HCT116 (cell line): ENCODE data around the gene EMILIN2. TPM values are rescaled to one million over a fixed set of nuclear protein-coding genes. Genes with fewer than 3 reads are reported as not detected.

Source experiments
- ATAC-seq: fragments of 200-7000 bp; cut with Tn5 transposase; 2 replicates; pipeline ENCODE4 v1.9.1; 2020; ENCODE audit warnings: mild to moderate bottlenecking, moderate library complexity
- BruUV-seq: library from RNA; stranded (reverse); fragments of 400-500 nt; replicated peaks from 2 replicates; lab custom pipeline; 2021; lab: Mats Ljungman, UMichigan
- CTCF ChIA-PET: fragments of 300-600 bp; sonication (Branson Sonifier 250); formaldehyde crosslinking; loops from one replicate; lab custom pipeline; 2021; ENCODE audit warnings: antibody characterized with exemption; lab: Charles Lee
- POLR2A ChIA-PET: fragments of 300-600, 350-600 bp; sonication (Branson Sonifier 250); formaldehyde crosslinking; loops from one replicate; lab custom pipeline; 2021; ENCODE audit warnings: antibody characterized with exemption; lab: Charles Lee
- RAD21 ChIA-PET, 2 experiments: fragments of 300-600 bp; sonication (Branson Sonifier 250); formaldehyde crosslinking; loops; one replicate each; lab custom pipeline; 2023; ENCODE audit warnings: low total read pairs in 2 of 2; ENCODE audit not compliant: uncharacterized antibody in 2 of 2, unreplicated experiment in 2 of 2, low non-redundant PET in 1 of 2; lab: Charles Lee
- DNase-seq: peaks from one replicate; pipeline ENCODE4 v3.0.0-alpha.2; 2010; ENCODE audit warnings: low read depth, low spot score
- H2AFZ ChIP-seq: fragments of 200-600 bp; shearing (Covaris generic), sonication (generic); 2 replicates; pipeline ENCODE4 v1.6.1; 2017; ENCODE audit warnings: low read depth, mixed run types, mixed read lengths, antibody characterized with exemption, low read length; ENCODE audit not compliant: poor library complexity, severe bottlenecking
- H3K27ac ChIP-seq: 2 replicates; pipeline ENCODE4 v1.5.1; 2012; ENCODE audit warnings: low read depth, low read length
- H3K27me3 ChIP-seq: fragments of 200-600 bp; sonication (generic); 2 replicates; pipeline ENCODE4 v1.6.1; 2016; ENCODE audit warnings: mixed run types, low read length, mixed read lengths; ENCODE audit not compliant: insufficient read depth
- H3K36me3 ChIP-seq, 2 experiments: fragments of 200-500 bp in 1 of 2; fragments of 200-600 bp in 1 of 2; sonication (Bioruptor generic) in 1 of 2; sonication (generic) in 1 of 2; 2 replicates each; pipeline versions ENCODE4 v1.5.1 to v1.6.1; 2014 to 2016; ENCODE audit warnings: low read length in 2 of 2, inconsistent platforms in 1 of 2, mixed read lengths in 1 of 2, mixed run types in 1 of 2; ENCODE audit not compliant: insufficient read depth in 2 of 2, control insufficient read depth in 1 of 2
- H3K4me1 ChIP-seq, 2 experiments: fragments of 200-600 bp in 1 of 2; sonication (generic) in 1 of 2; 2 replicates each; pipeline versions ENCODE4 v1.5.1 to v1.6.1; 2012 to 2017; ENCODE audit warnings: low read length in 2 of 2, inconsistent platforms in 1 of 2, mild to moderate bottlenecking in 1 of 2, mixed read lengths in 1 of 2, mixed run types in 1 of 2, moderate library complexity in 1 of 2; ENCODE audit not compliant: insufficient read depth in 2 of 2, control insufficient read depth in 1 of 2
- H3K4me2 ChIP-seq: fragments of 200-600 bp; sonication (generic); 2 replicates; pipeline ENCODE4 v1.6.1; 2017; ENCODE audit warnings: mixed run types, low read length, mixed read lengths
- H3K4me3 ChIP-seq, 2 experiments: fragments of 200-600 bp in 1 of 2; sonication (generic) in 1 of 2; replicated peaks in 1 of 2; 2 replicates each; pipeline ENCODE4 v1.5.1; 2011 to 2016; ENCODE audit warnings: low read length in 2 of 2, control low read depth in 1 of 2, low read depth in 1 of 2, mild to moderate bottlenecking in 1 of 2, mixed read lengths in 1 of 2, mixed run types in 1 of 2
- H3K79me2 ChIP-seq: fragments of 200-600 bp; sonication (generic); 2 replicates; pipeline ENCODE4 v1.6.1; 2017; ENCODE audit warnings: mild to moderate bottlenecking, mixed run types, low read length, moderate library complexity, mixed read lengths; ENCODE audit not compliant: insufficient read depth
- H3K9ac ChIP-seq: fragments of 200-600 bp; sonication (generic); 2 replicates; pipeline ENCODE4 v1.6.1; 2016; ENCODE audit warnings: low read length, mixed read lengths
- H3K9me2 ChIP-seq: fragments of 200-600 bp; sonication (generic), shearing (Covaris generic); 2 replicates; pipeline ENCODE4 v1.6.1; 2017; ENCODE audit warnings: mixed run types, mild to moderate bottlenecking, moderate library complexity; ENCODE audit not compliant: insufficient read depth
- H3K9me3 ChIP-seq, 2 experiments: fragments of 200-500 bp in 1 of 2; fragments of 200-600 bp in 1 of 2; sonication (Bioruptor generic) in 1 of 2; sonication (generic) in 1 of 2; 2 replicates each; pipeline ENCODE4 v1.6.1; 2014 to 2017; ENCODE audit warnings: low read length in 2 of 2, mixed read lengths in 2 of 2, inconsistent platforms in 1 of 2, low read depth in 1 of 2, mild to moderate bottlenecking in 1 of 2, mixed run types in 1 of 2, moderate library complexity in 1 of 2; ENCODE audit not compliant: control insufficient read depth in 1 of 2, insufficient read depth in 1 of 2
- H4K20me1 ChIP-seq: fragments of 200-600 bp; sonication (generic), shearing (Covaris generic); 2 replicates; pipeline ENCODE4 v1.6.1; 2017; ENCODE audit warnings: mixed run types, mild to moderate bottlenecking, moderate library complexity; ENCODE audit not compliant: insufficient read depth
- ATF3 ChIP-seq: IDR thresholded peaks from 2 replicates; pipeline ENCODE4 v1.6.1; 2012
- CEBPB ChIP-seq: IDR thresholded peaks from 2 replicates; pipeline ENCODE4 v1.6.1; 2012; ENCODE audit warnings: low read depth
- CTCF ChIP-seq, 3 experiments: fragments of 200-600 bp in 1 of 3; sonication (generic) in 1 of 3; IDR thresholded peaks in 2 of 3; conservative IDR thresholded peaks in 1 of 3; 2 replicates each; pipeline ENCODE4 v1.5.1; 2012 to 2017; ENCODE audit warnings: low read depth in 2 of 3, low read length in 2 of 3, antibody characterized with exemption in 1 of 3, borderline replicate concordance in 1 of 3, control low read depth in 1 of 3, mild to moderate bottlenecking in 1 of 3, mixed read lengths in 1 of 3, mixed run types in 1 of 3, moderate library complexity in 1 of 3; ENCODE audit not compliant: insufficient read depth in 1 of 3
- EGR1 ChIP-seq: IDR thresholded peaks from 2 replicates; pipeline ENCODE4 v1.6.1; 2012; ENCODE audit warnings: low read depth
- EZH2 ChIP-seq: fragments of 200-600 bp; sonication (generic); IDR thresholded peaks from 2 replicates; pipeline ENCODE4 v1.6.1; 2017; ENCODE audit warnings: antibody characterized with exemption, mixed run types
- EZH2phosphoT487 ChIP-seq: fragments of 200-600 bp; IDR thresholded peaks from 2 replicates; pipeline ENCODE4 v1.6.1; 2018; ENCODE audit warnings: antibody characterized with exemption, borderline replicate concordance
- FOSL1 ChIP-seq: IDR thresholded peaks from 2 replicates; pipeline ENCODE4 v1.6.1; 2012; ENCODE audit warnings: low read depth
- JUND ChIP-seq: IDR thresholded peaks from 2 replicates; pipeline ENCODE4 v1.6.1; 2012
- POLR2A ChIP-seq: IDR thresholded peaks from 2 replicates; pipeline ENCODE4 v1.7.0; 2011; ENCODE audit warnings: borderline replicate concordance; ENCODE audit not compliant: insufficient read depth, insufficient read length; ENCODE audit errors: extremely low read depth
- RAD21 ChIP-seq: IDR thresholded peaks from 2 replicates; pipeline ENCODE4 v1.6.1; 2012; ENCODE audit warnings: low read depth, mild to moderate bottlenecking
- SIN3A ChIP-seq: IDR thresholded peaks from 2 replicates; pipeline ENCODE4 v1.6.1; 2012; ENCODE audit warnings: low read depth
- SRF ChIP-seq: IDR thresholded peaks from 2 replicates; pipeline ENCODE4 v1.6.1; 2012; ENCODE audit warnings: low read depth
- TCF7L2 ChIP-seq: IDR thresholded peaks from 2 replicates; pipeline ENCODE4 v1.7.0; 2011; ENCODE audit warnings: borderline replicate concordance, inconsistent platforms; ENCODE audit not compliant: insufficient read depth, insufficient read length; ENCODE audit errors: extremely low read depth
- ZBTB33 ChIP-seq: IDR thresholded peaks from 2 replicates; pipeline ENCODE4 v1.6.1; 2011; ENCODE audit warnings: mild to moderate bottlenecking, low read length, moderate library complexity; ENCODE audit not compliant: insufficient replicate concordance; ENCODE audit errors: extremely low read depth
- ZFX ChIP-seq: fragments of 450-650 bp; IDR thresholded peaks from 2 replicates; pipeline ENCODE4 v1.6.1; 2017
- ZNF274 ChIP-seq: fragments of 200-500 bp; sonication (Bioruptor generic); IDR thresholded peaks from 2 replicates; pipeline ENCODE4 v1.6.1; 2014; ENCODE audit warnings: mild to moderate bottlenecking, low read depth, low read length, inconsistent platforms
- intact Hi-C: fragments of 100-400 bp; cut with micrococcal nuclease; formaldehyde crosslinking; loops from 2 replicates; pipeline ENCODE4 v1.10.0; 2022
- total RNA-seq: library from RNA; stranded (reverse); gene quantifications from one replicate; pipeline ENCODE4 v1.2.1, GENCODE V29; 2021; ENCODE audit not compliant: unreplicated experiment

EMILIN2 gene
- total RNA-seq, 1 experiment from 2014 or later = 23.4 TPM

GRCh38 chr18:2814928-2815327 is 31.9 kb upstream of the EMILIN2 start:
- RAD21 ChIA-PET = no interaction called here
- no peak overlapping the region for H3K9ac ChIP-seq
- CTCF ChIA-PET = no interaction called here

More at GRCh38 chr18:2814928-2815327, 31.9 kb upstream of the EMILIN2 start:
- no peak for ATAC-seq
- Histone ChIP-seq H3K9me3 (no peaks in the 10 kb centered on the region), H3K9me2 (no peaks in the 10 kb centered on the region), H3K79me2 (no peaks in the 10 kb centered on the region), H3K4me3 (no peak overlapping the region), H3K36me3 (no peaks in the 10 kb centered on the region), H2AFZ (no peak overlapping the region), H3K4me1 (no peaks in the 10 kb centered on the region), H3K4me2 (no peak overlapping the region), H3K27me3 (no peaks in the 10 kb centered on the region), H3K27ac (no peak overlapping the region), H4K20me1 (no peaks in the 10 kb centered on the region)
- POLR2A ChIA-PET = no interaction called here
- intact Hi-C loops = no loop called here
- BruUV-seq = no TSS peak
- TF ChIP-seq EZH2 = no peak
- TF ChIP-seq SRF = no peak
- TF ChIP-seq EGR1 = no peak
- no peak for TF ChIP-seq CEBPB
- no peak for TF ChIP-seq FOSL1
- TF ChIP-seq SIN3A = no peak
- TF ChIP-seq TCF7L2 = no peak
- no peak for TF ChIP-seq POLR2A
- TF ChIP-seq JUND = no peak
- TF ChIP-seq ZBTB33 = no peak
- TF ChIP-seq EZH2phosphoT487 = no peak
- no peak for TF ChIP-seq CTCF (IDR thresholded peaks at IDR 0.05 in 2 of 3, conservative IDR thresholded peaks at IDR 0.05 in 1 of 3; ENCODE audit: borderline replicate concordance in 1 of 3, insufficient read depth in 1 of 3, low read depth in 2 of 3, low read length in 2 of 3)
- no peak for TF ChIP-seq ZNF274
- TF ChIP-seq RAD21 = no peak
- no peak for TF ChIP-seq ZFX
- TF ChIP-seq ATF3 = no peak
- no peak for DNase-seq
